H9 (cell line): ENCODE measurements around the gene MAP6. TPM values are rescaled to one million over a fixed set of nuclear protein-coding genes. Genes with fewer than 3 reads are reported as not detected.

Experiments used
- DNase-seq: peaks from one replicate; pipeline ENCODE4 v3.0.0-alpha.2; 2017
- H2AFZ ChIP-seq: one replicate; pipeline ENCODE4 v1.6.1; 2013; ENCODE audit warnings: mild to moderate bottlenecking, low read length, control low read depth, moderate library complexity
- H2AK5ac ChIP-seq: 2 replicates; pipeline ENCODE4 v1.6.1; 2013; ENCODE audit warnings: low read length, control low read depth, mixed read lengths; ENCODE audit not compliant: insufficient read length
- H2BK120ac ChIP-seq: one replicate; pipeline ENCODE4 v1.6.1; 2013; ENCODE audit warnings: low read depth, mild to moderate bottlenecking, low read length, control low read depth, inconsistent platforms; ENCODE audit not compliant: poor library complexity, severe bottlenecking
- H2BK12ac ChIP-seq: 2 replicates; pipeline ENCODE4 v1.6.1; 2013; ENCODE audit warnings: low read length, control low read depth, mixed read lengths, low read depth; ENCODE audit not compliant: insufficient read length
- H2BK15ac ChIP-seq: 2 replicates; pipeline ENCODE4 v1.6.1; 2013; ENCODE audit warnings: low read depth, low read length, control low read depth
- H2BK20ac ChIP-seq: one replicate; pipeline ENCODE4 v1.6.1; 2013; ENCODE audit warnings: low read depth, mild to moderate bottlenecking, low read length, control low read depth, inconsistent platforms; ENCODE audit not compliant: poor library complexity, severe bottlenecking
- H2BK5ac ChIP-seq: 2 replicates; pipeline ENCODE4 v1.6.1; 2013; ENCODE audit warnings: low read length, control low read depth, mixed read lengths; ENCODE audit not compliant: insufficient read length
- H3K14ac ChIP-seq: 2 replicates; pipeline ENCODE4 v1.6.1; 2013; ENCODE audit warnings: low read length, control low read depth; ENCODE audit not compliant: insufficient read depth
- H3K18ac ChIP-seq: 2 replicates; pipeline ENCODE4 v1.6.1; 2013; ENCODE audit warnings: low read depth, mild to moderate bottlenecking, mixed read lengths, low read length, control low read depth; ENCODE audit not compliant: insufficient read length
- H3K23ac ChIP-seq: 2 replicates; pipeline ENCODE4 v1.6.1; 2013; ENCODE audit warnings: low read length, control low read depth, mixed read lengths, low read depth; ENCODE audit not compliant: insufficient read length
- H3K23me2 ChIP-seq: 2 replicates; pipeline ENCODE4 v1.6.1; 2013; ENCODE audit warnings: low read depth, mild to moderate bottlenecking, mixed read lengths, low read length, control low read depth; ENCODE audit not compliant: insufficient read length, poor library complexity, severe bottlenecking
- H3K27ac ChIP-seq: 2 replicates; pipeline ENCODE4 v1.5.1; 2013; ENCODE audit warnings: low read length, control low read depth, mixed read lengths, low read depth; ENCODE audit not compliant: insufficient read length
- H3K27me3 ChIP-seq: 2 replicates; pipeline ENCODE4 v1.6.1; 2013; ENCODE audit warnings: low read length, control low read depth, inconsistent platforms; ENCODE audit not compliant: insufficient read depth
- H3K4ac ChIP-seq: 2 replicates; pipeline ENCODE4 v1.6.1; 2013; ENCODE audit warnings: low read depth, mild to moderate bottlenecking, control low read depth, inconsistent platforms, low read length, moderate library complexity
- H3K4me1 ChIP-seq: 2 replicates; pipeline ENCODE4 v1.6.1; 2013; ENCODE audit warnings: low read length, control low read depth, inconsistent platforms; ENCODE audit not compliant: insufficient read depth
- H3K4me2 ChIP-seq: 2 replicates; pipeline ENCODE4 v1.6.1; 2013; ENCODE audit warnings: low read length, control low read depth, mixed read lengths; ENCODE audit not compliant: insufficient read length, insufficient read depth
- H3K56ac ChIP-seq: 2 replicates; pipeline ENCODE4 v1.6.1; 2013; ENCODE audit warnings: low read depth, mild to moderate bottlenecking, mixed read lengths, low read length, control low read depth; ENCODE audit not compliant: insufficient read length
- H3K79me1 ChIP-seq: 2 replicates; pipeline ENCODE4 v1.6.1; 2013; ENCODE audit warnings: low read depth, mild to moderate bottlenecking, moderate library complexity, low read length, control low read depth, inconsistent platforms; ENCODE audit not compliant: insufficient read depth, poor library complexity, severe bottlenecking
- H3K79me2 ChIP-seq: 2 replicates; pipeline ENCODE4 v1.6.1; 2013; ENCODE audit warnings: low read length, control low read depth, inconsistent platforms; ENCODE audit not compliant: insufficient read depth
- H3K9ac ChIP-seq: 2 replicates; pipeline ENCODE4 v1.6.1; 2013; ENCODE audit warnings: low read length, control low read depth, mixed read lengths; ENCODE audit not compliant: insufficient read length; ENCODE audit errors: extremely low read depth
- H3K9me3 ChIP-seq: one replicate; pipeline ENCODE4 v1.6.1; 2013; ENCODE audit warnings: low read depth, low read length, inconsistent platforms; ENCODE audit not compliant: control insufficient read depth
- H3T11ph ChIP-seq: one replicate; pipeline ENCODE4 v1.6.1; 2013; ENCODE audit warnings: mild to moderate bottlenecking, low read length, control low read depth, inconsistent platforms
- H4K20me1 ChIP-seq: one replicate; pipeline ENCODE4 v1.6.1; 2013; ENCODE audit not compliant: control insufficient read depth, insufficient read length, insufficient read depth
- H4K5ac ChIP-seq: 2 replicates; pipeline ENCODE4 v1.6.1; 2013; ENCODE audit warnings: low read depth, mild to moderate bottlenecking, mixed read lengths, low read length, control low read depth; ENCODE audit not compliant: insufficient read length
- H4K8ac ChIP-seq: replicated peaks from 2 replicates; pipeline ENCODE4 v1.6.1; 2013; ENCODE audit warnings: low read length, control low read depth, mixed read lengths, low read depth; ENCODE audit not compliant: insufficient read length
- H4K91ac ChIP-seq: 2 replicates; pipeline ENCODE4 v1.6.1; 2013; ENCODE audit warnings: low read depth, mild to moderate bottlenecking, moderate library complexity, mixed read lengths, low read length, control low read depth; ENCODE audit not compliant: insufficient read length
- H3K27ac Mint-ChIP-seq, 3 experiments: 2 replicates in 2 of 3; 3 replicates in 1 of 3; pipeline ENCODE4 v1.8.0; 2020 to 2021; ENCODE audit warnings: mixed read lengths in 3 of 3, mild to moderate bottlenecking in 1 of 3, moderate library complexity in 1 of 3
- H3K27me3 Mint-ChIP-seq: 2 replicates; pipeline ENCODE4 v1.8.0; 2021; ENCODE audit warnings: low read depth, mild to moderate bottlenecking, moderate library complexity, mixed read lengths
- H3K36me3 Mint-ChIP-seq, 3 experiments: 2 replicates in 2 of 3; 3 replicates in 1 of 3; pipeline ENCODE4 v1.8.0; 2020 to 2021; ENCODE audit warnings: low read depth in 3 of 3, mixed read lengths in 3 of 3; ENCODE audit not compliant: insufficient read depth in 1 of 3
- H3K4me1 Mint-ChIP-seq, 2 experiments: 2 replicates each; pipeline ENCODE4 v1.8.0; 2020; ENCODE audit warnings: mixed read lengths in 2 of 2
- H3K4me3 Mint-ChIP-seq, 2 experiments: 2 replicates in 1 of 2; 3 replicates in 1 of 2; pipeline ENCODE4 v1.8.0; 2020 to 2021; ENCODE audit warnings: mild to moderate bottlenecking in 2 of 2, mixed read lengths in 2 of 2, moderate library complexity in 1 of 2
- H3K9me3 Mint-ChIP-seq, 2 experiments: 2 replicates in 1 of 2; 3 replicates in 1 of 2; pipeline ENCODE4 v1.8.0; 2020; ENCODE audit warnings: mild to moderate bottlenecking in 2 of 2, mixed read lengths in 2 of 2, moderate library complexity in 1 of 2
- CTCF ChIP-seq: fragments of 200-600 bp; sonication (generic); conservative IDR thresholded peaks from 3 replicates; pipeline ENCODE4 v1.8.0; 2021; ENCODE audit warnings: antibody characterized with exemption, mild to moderate bottlenecking
- WGBS: extraction: QIAGEN DNeasy Blood & Tissue Kit; methylation state at CpG from one replicate; pipeline ENCODE4 v1.1.7; 2013; ENCODE audit warnings: missing lambda C conversion rate, low lambda C conversion rate, mixed read lengths; ENCODE audit not compliant: insufficient read length; ENCODE audit errors: extremely low coverage; 5-methylcytosine and 5-hydroxymethylcytosine counted together
- total RNA-seq: library from RNA; stranded (reverse); gene quantifications from 2 replicates; pipeline ENCODE4 v1.2.1, GENCODE V29; 2021

Gene MAP6
- total RNA-seq, 1 experiment from 2014 or later, result 0.77 TPM

DNA sequence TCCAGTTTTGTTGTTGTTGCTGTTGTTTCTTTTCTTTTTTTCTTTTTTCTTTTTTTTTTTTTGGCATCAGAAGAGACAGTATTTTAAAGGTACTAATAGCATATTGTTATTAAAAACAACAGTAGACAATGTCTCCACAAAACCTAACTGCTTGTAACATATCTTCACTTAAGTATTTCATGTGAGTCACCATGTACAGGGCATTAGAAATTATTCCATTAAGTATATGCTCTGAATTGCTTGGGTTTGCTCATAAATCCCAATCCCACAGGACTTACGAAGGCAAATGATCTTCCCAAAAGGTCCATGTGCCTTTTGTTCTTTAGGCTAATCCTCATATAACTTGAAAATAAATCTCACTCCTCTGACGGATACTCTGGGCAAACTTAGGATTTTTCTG, 35.9 kb downstream of the MAP6 start:
- H3K27ac Mint-ChIP-seq, result no peak overlapping the region
- peaks cover 6% of the 10 kb centered on the region for H3K27me3 Mint-ChIP-seq
- H3K4me3 Mint-ChIP-seq, result no peak overlapping the region
- Histone ChIP-seq H2AFZ (no peak overlapping the region), H3K14ac (no peak overlapping the region), H3K4ac (no peak overlapping the region), H2AK5ac (no peak overlapping the region), H4K91ac (no peak overlapping the region), H3K4me2 (no peak overlapping the region), H3T11ph (no peak overlapping the region), H3K79me1 (no peaks in the 10 kb centered on the region), H3K23ac (no peak overlapping the region), H4K8ac (no peak overlapping the region), H2BK15ac (no peak overlapping the region), H3K18ac (no peak overlapping the region), H2BK120ac (no peak overlapping the region), H3K9ac (no peak overlapping the region), H3K27me3 (no peaks in the 10 kb centered on the region), H3K23me2 (no peaks in the 10 kb centered on the region), H4K20me1 (no peaks in the 10 kb centered on the region), H3K9me3 (no peaks in the 10 kb centered on the region), H2BK12ac (no peak overlapping the region), H3K27ac (no peak overlapping the region), H4K5ac (no peak overlapping the region), H2BK20ac (no peak overlapping the region), H2BK5ac (no peak overlapping the region), H3K4me1 (no peaks in the 10 kb centered on the region), H3K79me2 (no peaks in the 10 kb centered on the region), H3K56ac (no peak overlapping the region)
- WGBS, result no CpG with 5 or more reads among the region's 2 CpGs
- no peaks in the 10 kb centered on the region for H3K9me3 Mint-ChIP-seq
- no peaks in the 10 kb centered on the region; a peak in 1 of 7 replicates for H3K36me3 Mint-ChIP-seq
- no peak for TF ChIP-seq CTCF
- peaks cover 29 to 52% of the 10 kb centered on the region in 2 experiments for H3K4me1 Mint-ChIP-seq
- no peak for DNase-seq
